ENCODE results near the gene DBN1.
A peak's percentile ranks its signal among the peaks of the same experiment; 100 is the strongest.

Gene DBN1

GRCh38 chr5:177456976-177457851 is 16.2 kb downstream of the DBN1 start:
- Histone ChIP-seq H3K9ac (ENCODE audit: low read depth, low read length) (no peak overlapping the region), H3K36me3 (ENCODE audit: insufficient read depth, low read length) (peaks cover 42% of the 10 kb centered on the region), H3K4me3 (ENCODE audit: low read length) (no peak overlapping the region), H3K4me1 (ENCODE audit: control insufficient read depth, insufficient read depth, low read length) (peaks cover 33% of the 10 kb centered on the region), H3K4me2 (ENCODE audit: low read length) (no peak overlapping the region), H3K9me3 (replicated peaks; ENCODE audit: low read length) (no peaks in the 10 kb centered on the region), H3K27me3 (ENCODE audit: control insufficient read depth, insufficient read depth, low read length) (no peaks in the 10 kb centered on the region)

- Histone ChIP-seq H3K4me1 (ENCODE audit: control insufficient read depth, insufficient read depth, low read length) (peaks cover 33% of the 10 kb centered on the region), H3K9ac (ENCODE audit: low read depth, low read length) (no peak overlapping the region), H3K4me3 (ENCODE audit: low read length) (no peak overlapping the region)
Observed at GRCh38 chr5:177456591-177456964, 16.9 kb downstream of the DBN1 start.

GRCh38 chr5:177455661-177456590 is 17.5 kb downstream of the DBN1 start:
- Histone ChIP-seq H3K9me3 (replicated peaks; ENCODE audit: low read length) (no peaks in the 10 kb centered on the region), H3K36me3 (ENCODE audit: insufficient read depth, low read length) (peaks cover 36% of the 10 kb centered on the region), H3K4me2 (ENCODE audit: low read length) (peak overlapping the region; percentile 93), H3K4me1 (ENCODE audit: control insufficient read depth, insufficient read depth, low read length) (peaks cover 33% of the 10 kb centered on the region), H3K27me3 (ENCODE audit: control insufficient read depth, insufficient read depth, low read length) (no peaks in the 10 kb centered on the region), H3K9ac (ENCODE audit: low read depth, low read length) (peak overlapping the region; percentile 56), H3K4me3 (ENCODE audit: low read length) (peak overlapping the region; percentile 69)

More at GRCh38 chr5:177456591-177456964, 16.9 kb downstream of the DBN1 start:
- H3K27me3 ChIP-seq (ENCODE audit: control insufficient read depth, insufficient read depth, low read length): no peaks in the 10 kb centered on the region
- H3K36me3 ChIP-seq (ENCODE audit: insufficient read depth, low read length): peaks cover 37% of the 10 kb centered on the region
- H3K9me3 ChIP-seq (replicated peaks; ENCODE audit: low read length): no peaks in the 10 kb centered on the region
- no peak overlapping the region for H3K4me2 ChIP-seq (ENCODE audit: low read length)

GRCh38 chr5:177455036-177455660 is 18.3 kb downstream of the DBN1 start:
- Histone ChIP-seq H3K36me3 (ENCODE audit: insufficient read depth, low read length) (peaks cover 36% of the 10 kb centered on the region), H3K9ac (ENCODE audit: low read depth, low read length) (peak overlapping the region; percentile 56), H3K4me3 (ENCODE audit: low read length) (peak overlapping the region; percentile 69), H3K4me2 (ENCODE audit: low read length) (peak overlapping the region; percentile 93), H3K4me1 (ENCODE audit: control insufficient read depth, insufficient read depth, low read length) (peaks cover 33% of the 10 kb centered on the region), H3K9me3 (replicated peaks; ENCODE audit: low read length) (no peaks in the 10 kb centered on the region), H3K27me3 (ENCODE audit: control insufficient read depth, insufficient read depth, low read length) (no peaks in the 10 kb centered on the region)

GRCh38 chr5:177454397-177455035 is 18.9 kb downstream of the DBN1 start:
- Histone ChIP-seq H3K9me3 (replicated peaks; ENCODE audit: low read length) (no peaks in the 10 kb centered on the region), H3K9ac (ENCODE audit: low read depth, low read length) (peak overlapping the region; percentile 56), H3K4me2 (ENCODE audit: low read length) (peak overlapping the region; percentile 93), H3K4me1 (ENCODE audit: control insufficient read depth, insufficient read depth, low read length) (peaks cover 33% of the 10 kb centered on the region), H3K4me3 (ENCODE audit: low read length) (peak overlapping the region; percentile 69), H3K36me3 (ENCODE audit: insufficient read depth, low read length) (peaks cover 31% of the 10 kb centered on the region), H3K27me3 (ENCODE audit: control insufficient read depth, insufficient read depth, low read length) (no peaks in the 10 kb centered on the region)

- Histone ChIP-seq H3K4me3 (ENCODE audit: low read length) (peak overlapping the region; percentile 69), H3K4me1 (ENCODE audit: control insufficient read depth, insufficient read depth, low read length) (peaks cover 33% of the 10 kb centered on the region), H3K9me3 (replicated peaks; ENCODE audit: low read length) (no peaks in the 10 kb centered on the region), H3K4me2 (ENCODE audit: low read length) (peak overlapping the region; percentile 93), H3K36me3 (ENCODE audit: insufficient read depth, low read length) (peaks cover 28% of the 10 kb centered on the region), H3K9ac (ENCODE audit: low read depth, low read length) (peak overlapping the region; percentile 53), H3K27me3 (ENCODE audit: control insufficient read depth, insufficient read depth, low read length) (no peaks in the 10 kb centered on the region)
Observed at GRCh38 chr5:177453852-177454396, 19.5 kb downstream of the DBN1 start.

- Histone ChIP-seq H3K9me3 (replicated peaks; ENCODE audit: low read length) (no peaks in the 10 kb centered on the region), H3K9ac (ENCODE audit: low read depth, low read length) (no peak overlapping the region), H3K36me3 (ENCODE audit: insufficient read depth, low read length) (peaks cover 18% of the 10 kb centered on the region), H3K27me3 (ENCODE audit: control insufficient read depth, insufficient read depth, low read length) (no peaks in the 10 kb centered on the region), H3K4me2 (ENCODE audit: low read length) (no peak overlapping the region), H3K4me1 (ENCODE audit: control insufficient read depth, insufficient read depth, low read length) (peaks cover 42% of the 10 kb centered on the region), H3K4me3 (ENCODE audit: low read length) (no peak overlapping the region)
Observed at GRCh38 chr5:177452688-177453638, 20.5 kb downstream of the DBN1 start.

GRCh38 chr5:177450667-177451424 is 22.6 kb downstream of the DBN1 start:
- H3K27me3 ChIP-seq (ENCODE audit: control insufficient read depth, insufficient read depth, low read length): no peaks in the 10 kb centered on the region
- no peak overlapping the region for H3K4me3 ChIP-seq (ENCODE audit: low read length)
- no peak overlapping the region for H3K9ac ChIP-seq (ENCODE audit: low read depth, low read length)
- H3K4me1 ChIP-seq (ENCODE audit: control insufficient read depth, insufficient read depth, low read length): peaks cover 38% of the 10 kb centered on the region
- no peak overlapping the region for H3K4me2 ChIP-seq (ENCODE audit: low read length)
- H3K36me3 ChIP-seq (ENCODE audit: insufficient read depth, low read length): peaks cover 6% of the 10 kb centered on the region
- no peaks in the 10 kb centered on the region for H3K9me3 ChIP-seq (replicated peaks; ENCODE audit: low read length)

- Histone ChIP-seq H3K9ac (ENCODE audit: low read depth, low read length) (no peak overlapping the region), H3K36me3 (ENCODE audit: insufficient read depth, low read length) (peaks cover 6% of the 10 kb centered on the region), H3K9me3 (replicated peaks; ENCODE audit: low read length) (no peaks in the 10 kb centered on the region), H3K4me1 (ENCODE audit: control insufficient read depth, insufficient read depth, low read length) (peaks cover 28% of the 10 kb centered on the region), H3K4me3 (ENCODE audit: low read length) (no peak overlapping the region), H3K4me2 (ENCODE audit: low read length) (no peak overlapping the region), H3K27me3 (ENCODE audit: control insufficient read depth, insufficient read depth, low read length) (no peaks in the 10 kb centered on the region)
Observed at GRCh38 chr5:177449140-177450061, 24.0 kb downstream of the DBN1 start.
